Skin of body (tissue), 2 donors: ENCODE results near the gene CASR. TPM values are rescaled to one million over a fixed set of nuclear protein-coding genes. Genes with fewer than 3 reads are reported as not detected.

Experiments
- DNase-seq: peaks from one replicate; lab custom pipeline; 2025; lab: John Stamatoyannopoulos, UW
- total RNA-seq: library from RNA; depleted of rRNA; stranded (reverse); fragments of >200 nt; gene quantifications from one replicate; pipeline ENCODE4 v1.2.3, GENCODE V29; 2014

Gene CASR
- total RNA-seq, 1 donor from 2014 or later: not detected

- no peak for DNase-seq
Observed at GRCh38 chr3:122299872-122300460, 116.5 kb downstream of the CASR start.

- DNase-seq: no peak
Observed at GRCh38 chr3:122301063-122301462, 117.6 kb downstream of the CASR start.

GRCh38 chr3:122305818-122306621 is 122.6 kb downstream of the CASR start:
- DNase-seq: no peak

- no peak for DNase-seq
Observed at GRCh38 chr3:122306622-122306953, 123.1 kb downstream of the CASR start.

GRCh38 chr3:122307094-122307687 is 123.7 kb downstream of the CASR start:
- no peak for DNase-seq

GRCh38 chr3:122307976-122308375 is 124.5 kb downstream of the CASR start:
- no peak for DNase-seq

GRCh38 chr3:122310361-122310760 is 126.9 kb downstream of the CASR start:
- DNase-seq: no peak

GRCh38 chr3:122312826-122313225 is 129.4 kb downstream of the CASR start:
- no peak for DNase-seq

GRCh38 chr3:122313281-122313680 is 129.8 kb downstream of the CASR start:
- DNase-seq: no peak

GRCh38 chr3:122314228-122314876 is 130.9 kb downstream of the CASR start:
- DNase-seq: no peak

- DNase-seq: no peak
Observed at GRCh38 chr3:122315619-122316018, 132.2 kb downstream of the CASR start.

GRCh38 chr3:122316368-122316767 is 132.9 kb downstream of the CASR start:
- DNase-seq: no peak

- no peak for DNase-seq
Observed at GRCh38 chr3:122318620-122319019, 135.2 kb downstream of the CASR start.

GRCh38 chr3:122322095-122323075 is 138.9 kb downstream of the CASR start:
- no peak for DNase-seq

GRCh38 chr3:122324871-122325323 is 141.4 kb downstream of the CASR start, which contains the start of gene CSTA:
Gene CSTA, plus strand, starts transcription at chr3:122325248. Its CDS starts 45 bp downstream, at chr3:122325293.
- no peak for DNase-seq

- DNase-seq: no peak
Observed at GRCh38 chr3:122325769-122326168, 142.3 kb downstream of the CASR start.

- DNase-seq: no peak
Observed at GRCh38 chr3:122331886-122332285, 148.4 kb downstream of the CASR start.

GRCh38 chr3:122332551-122332950 is 149.1 kb downstream of the CASR start:
- DNase-seq: no peak
